Fibroblast of lung (primary cell): Measurements from ENCODE around the gene WRAP73.

ENCODE experiments used
- CTCF ChIP-seq, 2 donors: IDR thresholded peaks in 1 of 2; conservative IDR thresholded peaks in 1 of 2; 1 replicate in 1 of 2; 2 replicates in 1 of 2; pipeline ENCODE4 v1.5.1; 2011 to 2012; ENCODE audit warnings: low read length in 2 of 2, control low read depth in 1 of 2, inconsistent platforms in 1 of 2, low read depth in 1 of 2, mild to moderate bottlenecking in 1 of 2
- EZH2 ChIP-seq: IDR thresholded peaks from 2 replicates; pipeline ENCODE4 v1.5.1; 2012; ENCODE audit warnings: low read length, control low read depth, mild to moderate bottlenecking; ENCODE audit errors: missing control alignments

GRCh38 chr1:3618881-3619671 lies 30.8 kb downstream of the WRAP73 start:
- TF ChIP-seq EZH2 (no peak), CTCF (conservative IDR thresholded peaks at IDR 0.05 in 1 of 2, IDR thresholded peaks at IDR 0.05 in 1 of 2; ENCODE audit: low read depth in 1 of 2, low read length in 2 of 2) (peak; percentile 80 to 90)
